GM20000 (cell line): ENCODE measurements around the gene TEX38.
"Not testable (repeated sequence)": the region's sequence is repeated elsewhere in the genome, so short reads cannot be mapped to it uniquely, and the experiment has no call there.

Source experiments
- DNase-seq: peaks from one replicate; pipeline ENCODE4 v3.0.0; 2012; ENCODE audit warnings: low spot score
- CTCF ChIP-seq: IDR thresholded peaks from 2 replicates; pipeline ENCODE4 v1.5.1; 2012; ENCODE audit warnings: mild to moderate bottlenecking, control low read depth; ENCODE audit errors: extremely low read depth, missing control alignments

Gene TEX38

GRCh38 chr1:46719689-46720088 is 48.0 kb downstream of the TEX38 start:
- TF ChIP-seq CTCF: no peak
- DNase-seq: no peak

GRCh38 chr1:46720319-46720718 is 48.7 kb downstream of the TEX38 start:
- DNase-seq: not testable (repeated sequence)

- DNase-seq: no peak
- TF ChIP-seq CTCF: no peak
Measured at GRCh38 chr1:46721204-46721603, 49.5 kb downstream of the TEX38 start.

- DNase-seq: no peak
- no peak for TF ChIP-seq CTCF
Measured at GRCh38 chr1:46721686-46722205, 50.1 kb downstream of the TEX38 start.
